ENCODE data around the gene PTPRJ.
"Not testable (repeated sequence)": the region's sequence is repeated elsewhere in the genome, so short reads cannot be mapped to it uniquely, and the experiment has no call there.

PTPRJ gene

DNA sequence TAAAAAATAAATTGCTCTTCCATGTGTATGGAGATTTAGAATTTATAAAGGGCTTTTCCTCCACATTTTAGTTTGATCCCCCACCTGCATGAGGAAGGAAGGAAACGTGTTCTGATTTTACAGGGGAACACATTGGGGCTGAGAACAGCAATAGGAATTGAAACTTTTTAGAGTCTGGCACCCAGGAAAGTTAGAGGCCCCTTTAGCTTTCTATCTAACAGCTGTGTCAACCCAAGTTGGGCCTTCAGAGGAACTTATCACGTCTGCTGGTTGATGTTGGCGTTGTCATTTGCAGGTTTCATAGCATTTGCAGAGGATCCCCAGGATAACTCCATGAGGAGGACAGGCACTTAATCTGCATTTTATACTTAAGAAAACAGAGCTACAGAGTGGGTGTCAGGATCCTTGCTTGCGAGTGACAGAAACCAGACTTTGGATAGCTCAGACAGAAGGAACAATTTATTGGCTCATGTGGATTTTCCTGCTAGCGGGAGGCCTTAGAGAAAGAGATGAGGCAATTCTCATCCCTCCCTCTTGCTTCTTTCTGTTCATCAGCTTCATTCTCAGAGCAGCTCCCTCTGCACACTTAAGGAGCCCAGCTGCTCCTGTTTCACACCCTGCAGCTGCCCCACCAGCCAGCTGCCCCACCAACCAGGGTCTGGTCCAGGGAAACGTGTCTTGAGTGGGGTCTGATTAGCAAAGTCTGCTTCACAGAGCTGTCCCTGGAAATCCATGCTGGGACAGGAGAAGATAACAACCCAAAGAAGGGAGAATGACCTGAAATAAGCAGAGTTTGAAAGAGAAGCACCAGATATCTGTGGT lies 143.8 kb downstream of the PTPRJ start:
- DNase-seq, result no peak

DNA sequence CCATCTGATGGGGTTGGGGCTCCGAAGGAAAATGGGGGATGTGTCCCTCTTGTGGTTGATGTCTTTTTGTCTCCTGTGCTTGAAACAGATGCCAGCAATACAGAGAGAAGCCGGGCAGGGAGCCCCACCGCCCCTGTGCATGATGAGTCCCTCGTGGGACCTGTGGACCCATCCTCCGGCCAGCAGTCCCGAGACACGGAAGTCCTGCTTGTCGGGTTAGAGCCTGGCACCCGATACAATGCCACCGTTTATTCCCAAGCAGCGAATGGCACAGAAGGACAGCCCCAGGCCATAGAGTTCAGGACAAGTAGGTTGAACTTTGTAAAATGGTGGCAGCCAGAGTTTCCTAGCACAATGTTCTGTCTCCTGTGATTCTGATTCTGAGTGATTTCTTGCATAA lies 144.5 kb downstream of the PTPRJ start:
- no peak for DNase-seq

DNA sequence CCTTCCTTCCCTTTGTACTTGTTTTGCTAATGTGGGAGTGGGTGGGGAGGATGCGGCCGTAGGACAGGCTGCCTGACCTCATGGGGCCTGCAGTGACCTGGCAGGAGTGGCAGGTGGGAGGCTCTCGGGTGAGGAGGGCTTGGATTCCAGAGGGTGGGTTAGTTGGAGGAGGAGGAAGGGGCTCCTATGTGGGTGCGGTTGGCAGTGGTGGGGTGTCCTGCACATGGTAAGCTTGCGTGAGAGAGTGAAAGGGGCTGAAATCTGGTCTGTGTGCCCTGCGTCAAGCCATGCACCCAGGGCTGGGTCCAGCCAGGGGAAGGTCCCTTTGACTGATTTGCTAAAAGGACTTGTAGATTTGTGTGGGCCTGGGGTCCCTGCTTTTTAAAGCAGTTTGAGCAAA lies 145.5 kb downstream of the PTPRJ start:
- DNase-seq, result no peak

- no peak for DNase-seq
Measured at GRCh38 chr11:48127521-48128183, 147.3 kb downstream of the PTPRJ start.

DNA sequence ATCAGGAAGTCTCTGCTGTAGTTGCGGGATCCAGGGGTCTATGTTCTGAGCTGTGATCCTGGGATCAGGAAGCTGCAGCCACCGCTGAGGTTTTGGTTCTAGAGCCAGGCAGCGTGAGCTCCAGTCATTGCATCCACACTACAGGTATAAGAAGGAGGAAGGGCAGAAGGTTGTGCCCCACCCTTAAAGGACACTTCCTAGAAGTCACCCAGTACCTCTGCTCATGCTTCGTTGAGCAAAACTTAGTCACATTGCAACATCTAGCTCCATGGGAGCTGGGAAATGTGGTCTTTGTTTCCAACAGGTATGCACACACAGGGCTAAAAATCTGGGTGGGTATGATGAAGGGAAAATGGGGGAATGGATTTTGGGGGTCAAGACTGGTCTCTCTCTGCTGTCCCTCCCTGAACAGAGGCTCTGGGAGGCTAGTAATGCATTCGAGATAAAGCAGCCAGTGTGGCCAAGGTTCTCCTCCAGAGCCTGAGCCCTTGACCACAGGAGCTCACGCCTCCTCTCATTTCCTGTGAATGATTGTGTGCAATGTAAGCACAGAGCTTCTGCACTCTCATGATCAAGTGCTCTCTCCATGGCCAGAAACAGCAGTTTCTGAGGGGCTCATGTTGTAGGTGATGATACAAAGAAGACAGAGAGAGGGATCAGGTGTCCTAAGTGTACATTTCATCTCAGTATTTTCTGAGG lies 149.5 kb downstream of the PTPRJ start:
- no peak for DNase-seq

- DNase-seq, result no peak
Measured at GRCh38 chr11:48134221-48134922, 154.0 kb downstream of the PTPRJ start.

GRCh38 chr11:48138222-48138621 lies 157.9 kb downstream of the PTPRJ start:
- DNase-seq, result no peak

- not testable (repeated sequence) for DNase-seq
Measured at GRCh38 chr11:48139896-48140295, 159.5 kb downstream of the PTPRJ start.

- DNase-seq, result no peak
Measured at GRCh38 chr11:48141475-48142122, 161.2 kb downstream of the PTPRJ start.

DNA sequence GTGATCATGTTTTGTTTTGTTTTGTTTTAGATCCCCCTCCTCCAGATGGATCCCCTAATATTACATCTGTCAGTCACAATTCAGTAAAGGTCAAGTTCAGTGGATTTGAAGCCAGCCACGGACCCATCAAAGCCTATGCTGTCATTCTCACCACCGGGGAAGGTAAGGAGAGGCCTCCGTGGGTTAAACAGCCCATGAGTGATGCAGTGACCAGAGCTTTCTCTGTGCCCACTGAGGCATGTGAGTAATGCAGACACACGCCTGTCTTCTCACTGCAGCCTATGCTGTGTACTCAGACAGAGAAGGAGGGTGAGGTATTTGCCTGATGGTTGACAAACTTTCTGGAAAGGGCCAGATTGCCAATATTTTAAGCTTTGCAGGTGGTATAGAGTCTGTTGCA lies 162.5 kb downstream of the PTPRJ start:
- DNase-seq, result no peak

DNA sequence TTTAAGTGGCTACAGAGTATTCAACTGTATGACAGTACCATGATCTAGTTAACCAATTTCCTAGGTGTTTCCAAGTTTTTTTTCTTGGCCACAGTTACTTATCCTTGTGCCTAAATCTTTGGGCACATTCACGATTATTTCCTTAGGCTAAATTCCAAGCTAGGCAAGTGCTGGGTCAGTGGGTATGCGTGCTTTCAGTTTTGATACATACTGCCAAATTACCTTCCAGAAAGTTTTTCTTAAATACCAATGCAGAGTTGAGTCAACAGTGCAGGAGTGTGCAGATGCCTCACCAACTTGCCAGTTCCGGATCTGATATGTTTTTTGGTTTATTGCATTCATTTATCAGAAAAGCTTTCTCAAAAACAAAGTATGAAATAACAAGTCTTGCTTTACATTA lies 168.4 kb downstream of the PTPRJ start:
- no peak for DNase-seq

GRCh38 chr11:48150213-48150612 lies 169.9 kb downstream of the PTPRJ start:
- DNase-seq, result no peak

- no peak for DNase-seq
Measured at GRCh38 chr11:48154151-48154550, 173.8 kb downstream of the PTPRJ start.

- DNase-seq, result no peak
Measured at GRCh38 chr11:48161951-48162884, 181.9 kb downstream of the PTPRJ start.

DNA sequence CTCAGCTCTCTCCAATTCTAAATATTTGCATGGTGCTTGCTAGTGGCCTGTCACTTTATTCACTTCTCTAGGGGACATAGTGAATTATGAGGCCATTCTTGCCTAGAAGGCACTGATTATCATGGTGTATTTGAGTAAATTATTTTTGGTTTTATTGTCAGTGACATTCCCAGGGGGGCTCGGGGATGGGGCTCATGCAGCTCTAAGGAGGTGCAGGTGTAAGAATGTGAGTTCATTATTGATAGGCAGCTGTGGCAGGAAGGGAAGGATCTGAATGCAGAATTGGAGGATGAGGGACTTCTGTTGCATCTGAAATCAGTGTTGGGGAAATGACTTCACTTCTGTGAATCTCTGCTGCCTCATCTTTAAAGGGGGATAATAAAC lies 182.5 kb downstream of the PTPRJ start:
- DNase-seq, result no peak

- no peak for DNase-seq
Measured at GRCh38 chr11:48163360-48164100, 183.2 kb downstream of the PTPRJ start.

- no peak for DNase-seq
Measured at GRCh38 chr11:48164836-48165235, 184.5 kb downstream of the PTPRJ start.

GRCh38 chr11:48165426-48165825 lies 185.1 kb downstream of the PTPRJ start:
- DNase-seq, result peak; percentile 9

- DNase-seq, result no peak
Measured at GRCh38 chr11:48167380-48167779, 187.0 kb downstream of the PTPRJ start.

GRCh38 chr11:48168815-48169214 lies 188.5 kb downstream of the PTPRJ start:
- DNase-seq, result no peak

GRCh38 chr11:48169259-48169658 lies 188.9 kb downstream of the PTPRJ start:
- no peak for DNase-seq
